GM12878 (cell line): Measurements from ENCODE around the gene SDC1. TPM values are rescaled to one million over a fixed set of nuclear protein-coding genes. Genes with fewer than 3 reads are reported as not detected.

Experiments used
- ATAC-seq: fragments of 200-7000 bp; cut with Tn5 transposase; 3 replicates; pipeline ENCODE4 v1.9.1; 2020; ENCODE audit warnings: mild to moderate bottlenecking, moderate library complexity
- BruUV-seq: library from RNA; stranded (reverse); fragments of 400-500 nt; replicated peaks from 2 replicates; lab custom pipeline; 2021; lab: Mats Ljungman, UMichigan
- CTCF ChIA-PET: fragments of 300-600 bp; sonication (Branson Sonifier 250); formaldehyde crosslinking; extraction: SDS; loops from one replicate; lab custom pipeline; 2021; ENCODE audit warnings: inconsistent platforms; lab: Yijun Ruan, JAX
- POLR2A ChIA-PET: fragments of 350-600 bp; formaldehyde crosslinking; extraction: SDS; loops from one replicate; lab custom pipeline; 2021; ENCODE audit warnings: inconsistent platforms; lab: Charles Lee
- RAD21 ChIA-PET: fragments of 300-600 bp; sonication (Branson Sonifier 250); formaldehyde crosslinking; loops from one replicate; lab custom pipeline; 2023; ENCODE audit warnings: antibody characterized with exemption; ENCODE audit not compliant: unreplicated experiment; lab: Charles Lee
- SMC1A ChIA-PET: fragments of 300-600 bp; sonication (Branson Sonifier 250); formaldehyde crosslinking; loops from one replicate; lab custom pipeline; 2023; ENCODE audit not compliant: unreplicated experiment, uncharacterized antibody; lab: Charles Lee
- DNase-seq: peaks from one replicate; pipeline ENCODE4 v3.0.0-alpha.2; 2011; ENCODE audit warnings: low read depth, low spot score
- FAIRE-seq: peaks from 3 replicates; lab custom pipeline; 2011; peaks lifted over from hg19 to GRCh38; lab: Jason Lieb, UNC
- H2AFZ ChIP-seq: 2 replicates; pipeline ENCODE4 v1.6.0; 2011; ENCODE audit warnings: low read depth, low read length, control low read depth; ENCODE audit not compliant: control insufficient read depth
- H3K27ac ChIP-seq: 2 replicates; pipeline ENCODE4 v1.5.1; 2011; ENCODE audit warnings: control low read depth; ENCODE audit not compliant: control insufficient read depth, insufficient read depth
- H3K27me3 ChIP-seq, 2 experiments: replicated peaks in 1 of 2; 2 replicates each; pipeline versions ENCODE4 v1.6.0 to v1.6.1; 2011; ENCODE audit warnings: low read length in 1 of 2; ENCODE audit not compliant: control insufficient read depth in 2 of 2, insufficient read depth in 2 of 2
- H3K36me3 ChIP-seq, 2 experiments: 2 replicates each; pipeline ENCODE4 v1.5.1; 2011; ENCODE audit warnings: low read length in 1 of 2; ENCODE audit not compliant: control insufficient read depth in 2 of 2, insufficient read depth in 2 of 2
- H3K4me1 ChIP-seq: 2 replicates; pipeline ENCODE4 v1.6.1; 2011; ENCODE audit warnings: mild to moderate bottlenecking, low read length, moderate library complexity, mixed read lengths; ENCODE audit not compliant: control insufficient read depth, insufficient read depth
- H3K4me2 ChIP-seq: 2 replicates; pipeline ENCODE4 v1.6.0; 2011; ENCODE audit warnings: control low read depth; ENCODE audit not compliant: control insufficient read depth, insufficient read depth
- H3K4me3 ChIP-seq: fragments of 200-600 bp; sonication (generic); 2 replicates; pipeline ENCODE4 v1.5.1; 2016
- H3K79me2 ChIP-seq: 2 replicates; pipeline ENCODE4 v1.6.0; 2011; ENCODE audit warnings: low read length; ENCODE audit not compliant: control insufficient read depth, insufficient read depth
- H3K9ac ChIP-seq: 2 replicates; pipeline ENCODE4 v1.8.0; 2011; ENCODE audit warnings: low read length, control low read depth, mixed read lengths; ENCODE audit not compliant: control insufficient read depth, insufficient read depth
- H3K9me3 ChIP-seq: replicated peaks from 3 replicates; pipeline ENCODE4 v1.5.1; 2011; ENCODE audit warnings: mild to moderate bottlenecking, low read length; ENCODE audit not compliant: control insufficient read depth, insufficient read depth
- H4K20me1 ChIP-seq: 2 replicates; pipeline ENCODE4 v1.6.0; 2011; ENCODE audit not compliant: control insufficient read depth, insufficient read depth
- ASH2L ChIP-seq: fragments of 300-600, 200-600 bp; sonication (generic); IDR thresholded peaks from 2 replicates; pipeline ENCODE4 v1.6.1; 2017; ENCODE audit warnings: low read depth, mild to moderate bottlenecking, borderline replicate concordance
- BACH1 ChIP-seq: fragments of 450-650 bp; IDR thresholded peaks from 2 replicates; pipeline ENCODE4 v1.6.1; 2017; ENCODE audit warnings: mild to moderate bottlenecking, borderline replicate concordance
- MXI1 ChIP-seq: fragments of 150-350 bp; IDR thresholded peaks from 2 replicates; pipeline ENCODE4 v1.6.1; 2011; ENCODE audit warnings: low read depth, mild to moderate bottlenecking, inconsistent platforms, low read length, improper control_type of control experiment
- RELA ChIP-seq: fragments of 450-650 bp; IDR thresholded peaks from 2 replicates; pipeline ENCODE4 v1.8.0; 2014; ENCODE audit warnings: borderline replicate concordance; ENCODE audit not compliant: partially characterized antibody
- SP1 ChIP-seq: IDR thresholded peaks from one replicate; pipeline ENCODE4 v1.6.1; 2011; ENCODE audit warnings: low read depth, low read length
- TBL1XR1 ChIP-seq: IDR thresholded peaks from 2 replicates; pipeline ENCODE4 v1.6.1; 2012; ENCODE audit warnings: low read depth, low read length, improper control_type of control experiment
- YBX1 ChIP-seq: fragments of 450-650 bp; IDR thresholded peaks from 2 replicates; pipeline ENCODE4 v1.6.1; 2016; ENCODE audit warnings: antibody characterized with exemption
- YY1 ChIP-seq: IDR thresholded peaks from 2 replicates; pipeline ENCODE4 v1.6.1; 2011; ENCODE audit warnings: low read depth, mild to moderate bottlenecking, low read length
- ZNF24 ChIP-seq: fragments of 450-650 bp; IDR thresholded peaks from 2 replicates; pipeline ENCODE4 v1.6.1; 2017; ENCODE audit warnings: antibody characterized with exemption, mild to moderate bottlenecking
- in situ Hi-C: fragments of 300-500 bp; cut with MboI; formaldehyde crosslinking; loops from 9 replicates; pipeline ENCODE4 v1.14.3; 2018; ENCODE audit warnings: mixed read lengths
- intact Hi-C: fragments of 100-400 bp; cut with micrococcal nuclease; formaldehyde crosslinking; loops from one replicate; pipeline ENCODE4 v1.14.2; 2022; ENCODE audit not compliant: unreplicated experiment
- polyA plus RNA-seq, 11 experiments: library from polyadenylated mRNA; depleted of rRNA in 4 of 11; unstranded in 6 of 11; stranded (reverse) in 5 of 11; fragments of >200 nt; fragmentation: Nextera tagmentation in 4 of 11; fragmentation: Illumina TruSeq in 1 of 11; extraction: Ambion mirVana in 4 of 11; extraction: Trizol in 1 of 11; gene quantifications; 1 replicate in 1 of 11; 2 replicates in 10 of 11; pipeline versions ENCODE4 v1.2.1 to v1.2.3, GENCODE V29; 2011 to 2016; ENCODE audit warnings: inconsistent platforms in 2 of 11, missing spikeins in 2 of 11, low read depth in 1 of 11
- total RNA-seq, 4 experiments: library from RNA; depleted of rRNA in 3 of 4; stranded (reverse); fragments of >200 nt in 3 of 4; fragmentation: Illumina TruSeq in 1 of 4; extraction: Trizol in 1 of 4; gene quantifications; 2 replicates each; pipeline versions ENCODE4 v1.2.1 to v1.2.3, GENCODE V29; 2013 to 2021
- TF ChIP-seq, protein P1 (sequence below): IDR thresholded peaks from 2 replicates; pipeline ENCODE4 v1.6.1; 2011; ENCODE audit warnings: mild to moderate bottlenecking, low read depth, low read length, moderate library complexity; ENCODE audit not compliant: insufficient replicate concordance
- TF ChIP-seq, protein P2 (sequence below): IDR thresholded peaks from 2 replicates; pipeline ENCODE4 v1.6.1; 2011; ENCODE audit warnings: low read depth, low read length, improper control_type of control experiment, borderline replicate concordance

Gene SDC1
- total and polyA plus RNA-seq, 10 of the 15 experiments (the other 5 are each of a cell fraction or from before 2014, with no cell fraction given), result 0.85 to 36.8 (median 23.7) TPM

DNA sequence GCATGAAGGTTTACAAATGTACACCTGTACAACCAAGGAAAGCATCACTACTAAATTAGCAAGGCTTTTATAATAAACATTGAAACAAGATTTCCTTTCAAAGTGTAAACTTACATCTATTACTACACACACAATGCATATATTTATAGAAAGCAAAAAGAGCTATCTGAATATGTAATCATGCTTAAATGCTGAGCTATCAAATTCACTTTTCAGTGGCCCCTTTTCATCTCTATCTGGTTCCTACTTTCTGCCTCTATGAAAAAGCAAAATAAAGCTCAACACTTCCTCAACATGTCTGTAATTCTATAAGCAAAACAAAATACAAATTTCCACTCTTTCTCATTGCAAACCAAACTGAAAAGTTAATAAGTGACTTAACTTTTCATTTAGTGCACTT is 25.5 kb upstream of the SDC1 start:
- POLR2A ChIA-PET, result no interaction called here
- TF ChIP-seq MXI1, result no peak
- TF ChIP-seq BACH1, result no peak
- TF ChIP-seq RELA, result no peak
- no peak for TF ChIP-seq SP1
- TF ChIP-seq, protein P1, sequence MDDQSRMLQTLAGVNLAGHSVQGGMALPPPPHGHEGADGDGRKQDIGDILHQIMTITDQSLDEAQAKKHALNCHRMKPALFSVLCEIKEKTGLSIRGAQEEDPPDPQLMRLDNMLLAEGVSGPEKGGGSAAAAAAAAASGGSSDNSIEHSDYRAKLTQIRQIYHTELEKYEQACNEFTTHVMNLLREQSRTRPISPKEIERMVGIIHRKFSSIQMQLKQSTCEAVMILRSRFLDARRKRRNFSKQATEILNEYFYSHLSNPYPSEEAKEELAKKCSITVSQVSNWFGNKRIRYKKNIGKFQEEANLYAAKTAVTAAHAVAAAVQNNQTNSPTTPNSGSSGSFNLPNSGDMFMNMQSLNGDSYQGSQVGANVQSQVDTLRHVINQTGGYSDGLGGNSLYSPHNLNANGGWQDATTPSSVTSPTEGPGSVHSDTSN, result no peak
- TF ChIP-seq ZNF24, result no peak
- no peak for TF ChIP-seq YY1
- no peak for TF ChIP-seq ASH2L
- TF ChIP-seq YBX1, result no peak
- TF ChIP-seq TBL1XR1, result no peak
- TF ChIP-seq, protein P2, sequence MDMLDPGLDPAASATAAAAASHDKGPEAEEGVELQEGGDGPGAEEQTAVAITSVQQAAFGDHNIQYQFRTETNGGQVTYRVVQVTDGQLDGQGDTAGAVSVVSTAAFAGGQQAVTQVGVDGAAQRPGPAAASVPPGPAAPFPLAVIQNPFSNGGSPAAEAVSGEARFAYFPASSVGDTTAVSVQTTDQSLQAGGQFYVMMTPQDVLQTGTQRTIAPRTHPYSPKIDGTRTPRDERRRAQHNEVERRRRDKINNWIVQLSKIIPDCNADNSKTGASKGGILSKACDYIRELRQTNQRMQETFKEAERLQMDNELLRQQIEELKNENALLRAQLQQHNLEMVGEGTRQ, result no peak
- TF ChIP-seq, all 136 proteins: peak for 0
- in situ Hi-C loops, result no loop called here
- no peak overlapping the region for H3K27ac ChIP-seq
- ChIA-PET SMC1A (interaction anchor here (0.9 kb wide), 1 partner anchor 401 kb away, joined by 3 read pairs; no protein-coding TSS in a partner anchor), CTCF (interaction anchor here (0.9 kb wide), 1 partner anchor 172 kb away, joined by 3 read pairs; no protein-coding TSS in a partner anchor), RAD21 (no interaction called here)
- no peaks in the 10 kb centered on the region for H3K79me2 ChIP-seq
- DNase-seq (no peak), FAIRE-seq (no peak), ATAC-seq (no peak)
- no TSS peak for BruUV-seq
- no peak overlapping the region for H3K4me2 ChIP-seq
- intact Hi-C loops, result no loop called here
- no peaks in the 10 kb centered on the region for H3K4me1 ChIP-seq
- H4K20me1 ChIP-seq, result no peaks in the 10 kb centered on the region
- peaks cover 7 to 22% of the 10 kb centered on the region in 2 experiments for H3K36me3 ChIP-seq
- H3K4me3 ChIP-seq, result no peak overlapping the region
- H3K9me3 ChIP-seq, result no peaks in the 10 kb centered on the region
- no peak overlapping the region for H3K9ac ChIP-seq
- no peaks in the 10 kb centered on the region for H3K27me3 ChIP-seq
- no peak overlapping the region for H2AFZ ChIP-seq
